ENCODE measurements around the gene ZNF783.
"Not testable (repeated sequence)": the region's sequence is repeated elsewhere in the genome, so short reads cannot be mapped to it uniquely, and the experiment has no call there.

Gene ZNF783

GRCh38 chr7:149223176-149223575 lies 38.8 kb upstream of the ZNF783 start:
- TF ChIP-seq ZFX (IDR thresholded peaks at IDR 0.05) (no peak), CTCF (conservative IDR thresholded peaks at IDR 0.05) (no peak)

GRCh38 chr7:149223761-149224160 lies 38.2 kb upstream of the ZNF783 start:
- TF ChIP-seq ZFX (IDR thresholded peaks at IDR 0.05) (no peak), CTCF (conservative IDR thresholded peaks at IDR 0.05) (no peak)
- no peak overlapping the region for H3K27ac ChIP-seq

More at GRCh38 chr7:149223176-149223575, 38.8 kb upstream of the ZNF783 start:
- H3K27ac ChIP-seq = no peak overlapping the region

- TF ChIP-seq CTCF (conservative IDR thresholded peaks at IDR 0.05) (no peak), ZFX (IDR thresholded peaks at IDR 0.05) (no peak)
- no peak overlapping the region for H3K27ac ChIP-seq
These were observed 37.6 kb upstream of the ZNF783 start for GRCh38 chr7:149224352-149224751.

GRCh38 chr7:149225106-149225505 lies 36.9 kb upstream of the ZNF783 start:
- no peak for TF ChIP-seq CTCF (conservative IDR thresholded peaks at IDR 0.05)
- TF ChIP-seq ZFX (IDR thresholded peaks at IDR 0.05) = no peak
- no peak overlapping the region for H3K27ac ChIP-seq

GRCh38 chr7:149225656-149226055 lies 36.3 kb upstream of the ZNF783 start:
- TF ChIP-seq ZFX (IDR thresholded peaks at IDR 0.05) = no peak
- no peak for TF ChIP-seq CTCF (conservative IDR thresholded peaks at IDR 0.05)

GRCh38 chr7:149226366-149226765 lies 35.6 kb upstream of the ZNF783 start:
- not testable (repeated sequence) for H3K27ac ChIP-seq

More at GRCh38 chr7:149225656-149226055, 36.3 kb upstream of the ZNF783 start:
- no peak overlapping the region for H3K27ac ChIP-seq

GRCh38 chr7:149226840-149227494 lies 35.0 kb upstream of the ZNF783 start:
- H3K27ac ChIP-seq = no peak overlapping the region
- TF ChIP-seq CTCF (conservative IDR thresholded peaks at IDR 0.05) = no peak
- no peak for TF ChIP-seq ZFX (IDR thresholded peaks at IDR 0.05)

GRCh38 chr7:149228831-149229471 lies 33.0 kb upstream of the ZNF783 start:
- TF ChIP-seq CTCF (conservative IDR thresholded peaks at IDR 0.05) (no peak), ZFX (IDR thresholded peaks at IDR 0.05) (no peak)
- H3K27ac ChIP-seq = no peak overlapping the region
